ENCODE measurements around the gene BBIP1. TPM values are rescaled to one million over a fixed set of nuclear protein-coding genes. Genes with fewer than 3 reads are reported as not detected.

Gene BBIP1
- total and polyA plus RNA-seq, 4 experiments from 2014 or later: 24.4 to 46.8 (median 35.7) TPM

- Histone ChIP-seq H3K9me3 (ENCODE audit: control insufficient read depth in 1 of 2, low read length in 2 of 2) (no peaks in the 10 kb centered on the region), H3K27ac (ENCODE audit: low read depth, low read length) (peak overlapping the region; percentile 98), H3K36me3 (ENCODE audit: insufficient read depth, low read length) (no peaks in the 10 kb centered on the region), H3K4me3 (ENCODE audit: low read length in 2 of 2) (no peak overlapping the region), H3K4me1 (ENCODE audit: insufficient read depth, low read length) (peaks cover 99% of the 10 kb centered on the region), H3K27me3 (ENCODE audit: insufficient read depth, low read length) (no peaks in the 10 kb centered on the region)
- intact Hi-C loops (cut with micrococcal nuclease): loop anchor here (5.0 kb wide), 1 partner anchor 360 kb away; no protein-coding TSS in a partner anchor
- no peak for DNase-seq
- Mint-ChIP-seq H3K27me3 (no peaks in the 10 kb centered on the region), H3K4me1 (peaks cover 71 to 100% (median 89%) of the 10 kb centered on the region in 4 donors), H3K4me3 (peak overlapping the region in 4 of 8 donors; percentile 9 to 68 (median 42)), H3K27ac (peak overlapping the region; percentile 86 to 100 (median 89)), H3K36me3 (peaks cover 0 to 2% of the 10 kb centered on the region in 2 donors), H3K9me3 (no peaks in the 10 kb centered on the region)
- ChIA-PET POLR2A (ENCODE audit: partially characterized antibody) (interaction anchor here (0.6 to 6.8 kb wide), 9 partner anchors 10 to 556 kb away, joined by 3 to 214 read pairs (median 13); partner anchors contain the start of gene PDCD4), CTCF (ENCODE audit: partially characterized antibody) (interaction anchor here (1.0 to 5.4 kb wide), 7 partner anchors 9 to 114 kb away, joined by 3 to 59 read pairs (median 4); partner anchors contain the start of gene PDCD4)
These were observed 56.9 kb downstream of the BBIP1 start for GRCh38 chr10:110861930-110862649.

GRCh38 chr10:110861476-110861875 lies 57.5 kb downstream of the BBIP1 start:
- H3K4me3 Mint-ChIP-seq: peak overlapping the region in 5 of 8 donors; percentile 35 to 76 (median 69)
- H3K27me3 Mint-ChIP-seq: no peaks in the 10 kb centered on the region
- H3K4me1 Mint-ChIP-seq: peaks cover 66 to 94% (median 84%) of the 10 kb centered on the region in 4 donors
- Histone ChIP-seq H3K27ac (ENCODE audit: low read depth, low read length) (peak overlapping the region; percentile 81), H3K4me3 (ENCODE audit: low read length in 2 of 2) (no peak overlapping the region), H3K36me3 (ENCODE audit: insufficient read depth, low read length) (no peaks in the 10 kb centered on the region), H3K27me3 (ENCODE audit: insufficient read depth, low read length) (no peaks in the 10 kb centered on the region), H3K4me1 (ENCODE audit: insufficient read depth, low read length) (peaks cover 94% of the 10 kb centered on the region), H3K9me3 (ENCODE audit: control insufficient read depth in 1 of 2, low read length in 2 of 2) (no peaks in the 10 kb centered on the region)
- intact Hi-C loops (cut with micrococcal nuclease): loop anchor here (5.0 kb wide), 1 partner anchor 359 kb away; no protein-coding TSS in a partner anchor
- DNase-seq: no peak
- POLR2A ChIA-PET (ENCODE audit: partially characterized antibody): interaction anchor here (1.0 to 6.8 kb wide), 12 partner anchors 7 to 112 kb away, joined by 3 to 214 read pairs (median 10); partner anchors contain the start of gene PDCD4
- CTCF ChIA-PET (ENCODE audit: partially characterized antibody): interaction anchor here (1.0 to 5.4 kb wide), 9 partner anchors 8 to 113 kb away, joined by 3 to 59 read pairs (median 4); partner anchors contain the start of gene PDCD4
- peak overlapping the region; percentile 91 to 99 (median 97) for H3K27ac Mint-ChIP-seq
- no peaks in the 10 kb centered on the region for H3K9me3 Mint-ChIP-seq
- H3K36me3 Mint-ChIP-seq: peaks cover 0 to 2% of the 10 kb centered on the region in 2 donors

GRCh38 chr10:110860576-110861241 lies 58.3 kb downstream of the BBIP1 start:
- POLR2A ChIA-PET (ENCODE audit: partially characterized antibody): interaction anchor here (0.9 to 6.8 kb wide), 20 partner anchors 7 to 652 kb away, joined by 3 to 214 read pairs (median 4); partner anchors contain the start of genes BBIP1, PDCD4 and SHOC2
- CTCF ChIA-PET (ENCODE audit: partially characterized antibody): interaction anchor here (0.9 to 5.4 kb wide), 12 partner anchors 7 to 112 kb away, joined by 3 to 59 read pairs (median 4); partner anchors contain the start of gene PDCD4

GRCh38 chr10:110859973-110860376 lies 59.0 kb downstream of the BBIP1 start:
- no peaks in the 10 kb centered on the region for H3K36me3 ChIP-seq (ENCODE audit: insufficient read depth, low read length)
- Mint-ChIP-seq H3K27me3 (no peaks in the 10 kb centered on the region), H3K4me1 (peaks cover 63 to 92% (median 81%) of the 10 kb centered on the region in 4 donors), H3K4me3 (peak overlapping the region in 7 of 8 donors; percentile 11 to 76 (median 60)), H3K36me3 (peaks cover 0 to 2% of the 10 kb centered on the region in 2 donors), H3K9me3 (no peaks in the 10 kb centered on the region), H3K27ac (peak overlapping the region; percentile 91 to 99 (median 97))
- peak overlapping the region; percentile 81 for H3K27ac ChIP-seq (ENCODE audit: low read depth, low read length)
- intact Hi-C loops (cut with micrococcal nuclease): loop anchor here (1.0 to 5.0 kb wide), 2 partner anchors 11 to 358 kb away; partner anchors contain the start of gene PDCD4
- ChIA-PET CTCF (ENCODE audit: partially characterized antibody) (interaction anchor here (0.9 to 5.4 kb wide), 8 partner anchors 8 to 110 kb away, joined by 3 to 59 read pairs (median 16); partner anchors contain the start of gene PDCD4), POLR2A (ENCODE audit: partially characterized antibody) (interaction anchor here (0.6 to 6.8 kb wide), 16 partner anchors 7 to 109 kb away, joined by 3 to 214 read pairs (median 6); partner anchors contain the start of genes BBIP1, PDCD4 and SHOC2)
- no peak for DNase-seq
- no peaks in the 10 kb centered on the region for H3K27me3 ChIP-seq (ENCODE audit: insufficient read depth, low read length)
- no peaks in the 10 kb centered on the region for H3K9me3 ChIP-seq (ENCODE audit: control insufficient read depth in 1 of 2, low read length in 2 of 2)
- no peak overlapping the region for H3K4me3 ChIP-seq (ENCODE audit: low read length in 2 of 2)
- H3K4me1 ChIP-seq (ENCODE audit: insufficient read depth, low read length): peaks cover 91% of the 10 kb centered on the region

More at GRCh38 chr10:110860576-110861241, 58.3 kb downstream of the BBIP1 start:
- Histone ChIP-seq H3K36me3 (ENCODE audit: insufficient read depth, low read length) (no peaks in the 10 kb centered on the region), H3K4me1 (ENCODE audit: insufficient read depth, low read length) (peaks cover 91% of the 10 kb centered on the region), H3K27ac (ENCODE audit: low read depth, low read length) (peak overlapping the region; percentile 81), H3K4me3 (ENCODE audit: low read length in 2 of 2) (peak overlapping the region in 1 of 2 donors; percentile 16), H3K9me3 (ENCODE audit: control insufficient read depth in 1 of 2, low read length in 2 of 2) (no peaks in the 10 kb centered on the region), H3K27me3 (ENCODE audit: insufficient read depth, low read length) (no peaks in the 10 kb centered on the region)
- intact Hi-C loops (cut with micrococcal nuclease): loop anchor here (1.0 to 5.0 kb wide), 2 partner anchors 11 to 358 kb away; partner anchors contain the start of gene PDCD4
- Mint-ChIP-seq H3K27me3 (no peaks in the 10 kb centered on the region), H3K27ac (peak overlapping the region; percentile 91 to 99 (median 97)), H3K4me1 (peaks cover 64 to 92% (median 81%) of the 10 kb centered on the region in 4 donors), H3K36me3 (peaks cover 0 to 2% of the 10 kb centered on the region in 2 donors), H3K4me3 (peak overlapping the region; percentile 6 to 76 (median 64)), H3K9me3 (no peaks in the 10 kb centered on the region)
- DNase-seq: peak; percentile 77 to 82 (median 79)

- no peak overlapping the region for H3K4me3 ChIP-seq (ENCODE audit: low read length in 2 of 2)
- peaks cover 62 to 92% (median 79%) of the 10 kb centered on the region in 4 donors for H3K4me1 Mint-ChIP-seq
These were observed 59.6 kb downstream of the BBIP1 start for GRCh38 chr10:110859206-110859972.

More at GRCh38 chr10:110859206-110859972, 59.6 kb downstream of the BBIP1 start:
- Mint-ChIP-seq H3K27ac (peak overlapping the region; percentile 91 to 99 (median 97)), H3K36me3 (peaks cover 0 to 2% of the 10 kb centered on the region in 2 donors), H3K4me3 (peak overlapping the region in 5 of 8 donors; percentile 9 to 89 (median 60)), H3K27me3 (no peaks in the 10 kb centered on the region), H3K9me3 (no peaks in the 10 kb centered on the region)
- Histone ChIP-seq H3K9me3 (ENCODE audit: control insufficient read depth in 1 of 2, low read length in 2 of 2) (no peaks in the 10 kb centered on the region), H3K36me3 (ENCODE audit: insufficient read depth, low read length) (no peaks in the 10 kb centered on the region), H3K27ac (ENCODE audit: low read depth, low read length) (peak overlapping the region; percentile 81), H3K4me1 (ENCODE audit: insufficient read depth, low read length) (peaks cover 91% of the 10 kb centered on the region), H3K27me3 (ENCODE audit: insufficient read depth, low read length) (no peaks in the 10 kb centered on the region)
- intact Hi-C loops (cut with micrococcal nuclease): no loop called here
- POLR2A ChIA-PET (ENCODE audit: partially characterized antibody): interaction anchor here (0.6 to 6.8 kb wide), 16 partner anchors 9 to 100 kb away, joined by 3 to 214 read pairs (median 12); partner anchors contain the start of genes BBIP1, PDCD4 and SHOC2
- no peak for DNase-seq
- CTCF ChIA-PET (ENCODE audit: partially characterized antibody): interaction anchor here (1.0 to 5.4 kb wide), 10 partner anchors 8 to 59 kb away, joined by 3 to 59 read pairs (median 18); partner anchors contain the start of gene PDCD4

Data from CD4-positive, alpha-beta memory T cell (primary cell).